GM21360 (cell line): ENCODE results near the gene ATG4C.

Experiments used
- ATAC-seq: cut with Tn5 transposase; IDR thresholded peaks from one replicate; pipeline ENCODE4 v1.9.1; 2021; ENCODE audit warnings: mild to moderate bottlenecking, moderate library complexity; ENCODE audit not compliant: unreplicated experiment

Gene ATG4C

GRCh38 chr1:62836856-62837540 lies 53.1 kb downstream of the ATG4C start:
- ATAC-seq: no peak

GRCh38 chr1:62840555-62840954 lies 56.6 kb downstream of the ATG4C start:
- ATAC-seq: no peak

- no peak for ATAC-seq
Measured at GRCh38 chr1:62841587-62842169, 57.7 kb downstream of the ATG4C start.

GRCh38 chr1:62844030-62844429 lies 60.1 kb downstream of the ATG4C start:
- ATAC-seq: no peak

- no peak for ATAC-seq
Measured at GRCh38 chr1:62849031-62849430, 65.1 kb downstream of the ATG4C start.

GRCh38 chr1:62852253-62852652 lies 68.3 kb downstream of the ATG4C start:
- ATAC-seq: no peak

- no peak for ATAC-seq
Measured at GRCh38 chr1:62856960-62857359, 73.0 kb downstream of the ATG4C start.

- no peak for ATAC-seq
Measured at GRCh38 chr1:62869217-62869754, 85.4 kb downstream of the ATG4C start.

GRCh38 chr1:62870148-62870547 lies 86.2 kb downstream of the ATG4C start:
- no peak for ATAC-seq

GRCh38 chr1:62875676-62876075 lies 91.7 kb downstream of the ATG4C start:
- no peak for ATAC-seq

- ATAC-seq: no peak
Measured at GRCh38 chr1:62876535-62876934, 92.6 kb downstream of the ATG4C start.

GRCh38 chr1:62877579-62877978 lies 93.6 kb downstream of the ATG4C start:
- no peak for ATAC-seq

GRCh38 chr1:62879962-62880361 lies 96.0 kb downstream of the ATG4C start:
- no peak for ATAC-seq

GRCh38 chr1:62882201-62883104 lies 98.5 kb downstream of the ATG4C start:
- ATAC-seq: no peak

- ATAC-seq: no peak
Measured at GRCh38 chr1:62884156-62884740, 100.3 kb downstream of the ATG4C start.

- ATAC-seq: no peak
Measured at GRCh38 chr1:62887799-62888507, 104.0 kb downstream of the ATG4C start.

- no peak for ATAC-seq
Measured at GRCh38 chr1:62891956-62892562, 108.1 kb downstream of the ATG4C start.

- no peak for ATAC-seq
Measured at GRCh38 chr1:62897788-62898187, 113.9 kb downstream of the ATG4C start.

- ATAC-seq: no peak
Measured at GRCh38 chr1:62900566-62900965, 116.6 kb downstream of the ATG4C start.

GRCh38 chr1:62901650-62902049 lies 117.7 kb downstream of the ATG4C start:
- ATAC-seq: no peak
